PFSK-1 (cell line): Measurements from ENCODE around the gene NAXE.

ENCODE experiments used
- FOXP2 ChIP-seq: optimal IDR thresholded peaks from 2 replicates; pipeline ENCODE3; 2011; ENCODE audit warnings: borderline replicate concordance, control low read depth, inconsistent platforms; ENCODE audit not compliant: insufficient read depth; ENCODE audit errors: extremely low read length, extremely low read depth
- POLR2AphosphoS5 ChIP-seq: IDR thresholded peaks from 2 replicates; pipeline ENCODE4 v1.6.1; 2012; ENCODE audit warnings: low read depth, mild to moderate bottlenecking, control low read depth, low read length, moderate library complexity
- SIN3A ChIP-seq: IDR thresholded peaks from 2 replicates; pipeline ENCODE4 v1.6.1; 2012; ENCODE audit warnings: mild to moderate bottlenecking, low read length, moderate library complexity, borderline replicate concordance; ENCODE audit not compliant: insufficient read depth
- TAF1 ChIP-seq: IDR thresholded peaks from 2 replicates; pipeline ENCODE4 v1.6.1; 2012; ENCODE audit warnings: low read length, control low read depth, borderline replicate concordance; ENCODE audit not compliant: insufficient read depth
- TF ChIP-seq, protein P1 (sequence below), 2 experiments: IDR thresholded peaks; 2 replicates each; pipeline versions ENCODE4 v1.6.1 to v1.8.0; 2011 to 2012; ENCODE audit warnings: low read depth in 2 of 2, low read length in 2 of 2, control low read depth in 1 of 2, inconsistent platforms in 1 of 2, mild to moderate bottlenecking in 1 of 2, moderate library complexity in 1 of 2; ENCODE audit not compliant: insufficient read depth in 1 of 2

The NAXE gene

DNA sequence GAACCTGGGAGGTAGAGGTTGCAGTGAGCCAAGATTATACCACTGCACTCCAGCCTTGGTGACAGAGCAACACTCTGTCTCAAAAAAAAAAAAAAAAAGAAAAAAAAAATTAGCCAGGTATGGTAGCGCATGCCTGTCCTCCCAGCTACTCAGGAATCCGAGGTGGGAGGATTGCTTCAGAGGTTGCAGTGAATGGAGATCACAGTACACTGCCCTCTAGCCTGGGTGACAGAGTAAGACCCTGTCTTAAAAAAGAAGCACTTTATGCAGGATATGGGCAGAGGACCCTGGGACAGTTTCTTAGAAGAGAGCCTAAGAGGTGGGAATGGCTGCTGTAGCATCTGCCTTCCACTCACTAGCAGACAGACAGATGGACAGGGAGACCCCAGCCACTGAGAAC lies 42.2 kb upstream of the NAXE start:
- TF ChIP-seq FOXP2 (no peak), SIN3A (no peak), TAF1 (no peak), POLR2AphosphoS5 (no peak)
- TF ChIP-seq, protein P1, sequence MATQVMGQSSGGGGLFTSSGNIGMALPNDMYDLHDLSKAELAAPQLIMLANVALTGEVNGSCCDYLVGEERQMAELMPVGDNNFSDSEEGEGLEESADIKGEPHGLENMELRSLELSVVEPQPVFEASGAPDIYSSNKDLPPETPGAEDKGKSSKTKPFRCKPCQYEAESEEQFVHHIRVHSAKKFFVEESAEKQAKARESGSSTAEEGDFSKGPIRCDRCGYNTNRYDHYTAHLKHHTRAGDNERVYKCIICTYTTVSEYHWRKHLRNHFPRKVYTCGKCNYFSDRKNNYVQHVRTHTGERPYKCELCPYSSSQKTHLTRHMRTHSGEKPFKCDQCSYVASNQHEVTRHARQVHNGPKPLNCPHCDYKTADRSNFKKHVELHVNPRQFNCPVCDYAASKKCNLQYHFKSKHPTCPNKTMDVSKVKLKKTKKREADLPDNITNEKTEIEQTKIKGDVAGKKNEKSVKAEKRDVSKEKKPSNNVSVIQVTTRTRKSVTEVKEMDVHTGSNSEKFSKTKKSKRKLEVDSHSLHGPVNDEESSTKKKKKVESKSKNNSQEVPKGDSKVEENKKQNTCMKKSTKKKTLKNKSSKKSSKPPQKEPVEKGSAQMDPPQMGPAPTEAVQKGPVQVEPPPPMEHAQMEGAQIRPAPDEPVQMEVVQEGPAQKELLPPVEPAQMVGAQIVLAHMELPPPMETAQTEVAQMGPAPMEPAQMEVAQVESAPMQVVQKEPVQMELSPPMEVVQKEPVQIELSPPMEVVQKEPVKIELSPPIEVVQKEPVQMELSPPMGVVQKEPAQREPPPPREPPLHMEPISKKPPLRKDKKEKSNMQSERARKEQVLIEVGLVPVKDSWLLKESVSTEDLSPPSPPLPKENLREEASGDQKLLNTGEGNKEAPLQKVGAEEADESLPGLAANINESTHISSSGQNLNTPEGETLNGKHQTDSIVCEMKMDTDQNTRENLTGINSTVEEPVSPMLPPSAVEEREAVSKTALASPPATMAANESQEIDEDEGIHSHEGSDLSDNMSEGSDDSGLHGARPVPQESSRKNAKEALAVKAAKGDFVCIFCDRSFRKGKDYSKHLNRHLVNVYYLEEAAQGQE (IDR thresholded peaks at IDR 0.05; ENCODE audit: insufficient read depth in 1 of 2, low read depth in 2 of 2, low read length in 2 of 2), result no peak

DNA sequence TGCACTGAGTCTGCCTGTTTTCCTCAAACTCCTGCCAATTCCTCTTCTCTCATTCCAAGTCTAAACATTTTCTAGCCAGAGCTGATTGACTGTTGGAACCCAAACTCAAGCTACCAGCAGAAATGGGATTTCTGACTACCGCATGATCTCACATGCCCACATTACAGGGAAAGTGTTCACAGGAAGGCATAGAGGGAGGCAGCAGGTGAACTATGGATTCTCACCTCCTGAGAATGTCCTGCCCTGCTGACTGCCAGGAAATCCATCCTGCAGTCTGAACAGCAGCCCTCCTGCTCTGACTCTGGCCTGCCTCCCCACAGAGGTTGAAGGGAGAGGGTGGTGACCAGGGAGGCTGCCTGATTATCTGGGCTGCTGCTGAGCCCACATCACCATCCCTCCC lies 41.7 kb upstream of the NAXE start:
- TF ChIP-seq SIN3A (no peak), TAF1 (no peak), FOXP2 (no peak), POLR2AphosphoS5 (no peak)
- TF ChIP-seq, protein P1 (IDR thresholded peaks at IDR 0.05; ENCODE audit: insufficient read depth in 1 of 2, low read depth in 2 of 2, low read length in 2 of 2), result no peak

DNA sequence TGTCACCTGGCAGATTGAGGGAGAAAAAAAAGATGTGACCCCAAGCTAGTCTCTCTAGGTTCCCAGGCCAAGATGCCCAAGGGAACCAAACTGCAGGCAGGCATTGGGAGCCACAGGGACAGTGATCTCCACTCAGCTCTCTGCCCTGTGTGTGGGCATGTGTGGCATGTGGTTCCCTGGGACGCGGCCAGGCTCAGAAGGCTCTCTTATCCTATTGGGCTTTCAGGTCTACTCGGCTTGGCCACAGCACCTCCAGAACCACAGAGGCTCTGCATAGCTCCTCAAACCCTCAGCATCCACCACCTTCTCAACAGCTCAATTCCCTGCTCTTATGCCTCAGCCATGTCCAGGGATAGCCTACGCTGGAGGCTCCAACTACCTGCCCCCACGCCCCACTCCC lies 41.2 kb upstream of the NAXE start:
- TF ChIP-seq POLR2AphosphoS5, result no peak
- no peak for TF ChIP-seq TAF1
- no peak for TF ChIP-seq FOXP2
- TF ChIP-seq SIN3A, result no peak
- TF ChIP-seq, protein P1 (IDR thresholded peaks at IDR 0.05; ENCODE audit: insufficient read depth in 1 of 2, low read depth in 2 of 2, low read length in 2 of 2), result no peak

DNA sequence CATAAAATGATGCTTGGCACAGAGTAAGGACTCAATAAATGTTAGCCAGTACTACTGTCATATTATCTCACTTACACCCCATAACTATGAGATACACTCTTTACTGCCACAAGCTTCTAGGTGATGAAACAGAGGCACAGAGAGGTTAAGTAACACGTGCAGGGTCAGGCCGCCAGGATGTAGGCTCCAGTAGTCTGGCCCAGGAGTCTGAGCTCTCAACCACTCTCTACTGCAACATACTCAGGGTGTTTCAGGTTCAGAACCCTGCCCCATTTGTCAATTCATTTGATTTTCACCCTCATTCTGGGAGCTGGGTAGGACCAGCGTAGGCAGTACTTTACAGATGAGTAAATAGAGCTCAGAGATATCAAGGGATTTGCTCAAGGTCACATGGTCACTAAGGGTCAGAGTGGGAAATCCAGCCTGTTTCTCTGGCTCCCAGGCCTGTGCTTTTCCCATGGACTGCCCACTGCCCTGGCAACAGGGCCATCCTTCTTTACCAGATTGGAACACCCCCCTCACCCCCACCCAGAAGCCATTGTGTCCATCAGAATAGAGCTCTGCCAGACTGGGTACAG lies 40.4 kb upstream of the NAXE start:
- TF ChIP-seq POLR2AphosphoS5 (no peak), SIN3A (no peak), FOXP2 (no peak), TAF1 (no peak)
- TF ChIP-seq, protein P1 (IDR thresholded peaks at IDR 0.05; ENCODE audit: insufficient read depth in 1 of 2, low read depth in 2 of 2, low read length in 2 of 2), result no peak

DNA sequence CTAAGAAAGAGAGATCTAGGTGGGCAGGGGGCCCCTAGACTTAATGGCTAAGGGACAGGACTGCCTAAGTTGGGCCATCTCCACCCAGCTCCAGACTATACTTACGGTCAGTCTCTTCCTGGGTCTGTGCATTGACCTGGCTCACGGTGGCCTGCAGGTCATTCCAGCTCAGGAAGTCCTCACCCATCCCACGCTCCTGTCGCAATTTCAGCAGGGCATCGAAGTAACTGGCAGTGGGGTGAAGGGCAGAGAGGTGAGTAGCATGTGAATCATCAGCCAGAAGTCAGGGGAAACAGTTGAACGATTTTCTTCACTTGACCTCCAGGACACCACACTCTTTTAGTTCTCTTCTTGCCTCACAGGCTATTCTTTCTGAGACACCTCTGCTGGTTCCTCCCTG lies 39.7 kb upstream of the NAXE start:
- TF ChIP-seq, protein P1 (IDR thresholded peaks at IDR 0.05; ENCODE audit: insufficient read depth in 1 of 2, low read depth in 2 of 2, low read length in 2 of 2), result no peak
- TF ChIP-seq FOXP2, result no peak
- no peak for TF ChIP-seq SIN3A
